Measurements from ENCODE around the gene GLYATL3. TPM values are rescaled to one million over a fixed set of nuclear protein-coding genes. Genes with fewer than 3 reads are reported as not detected.
A peak's percentile ranks its signal among the peaks of the same experiment; 100 is the strongest.

The GLYATL3 gene
- total RNA-seq, 1 experiment from 2014 or later: not detected

DNA sequence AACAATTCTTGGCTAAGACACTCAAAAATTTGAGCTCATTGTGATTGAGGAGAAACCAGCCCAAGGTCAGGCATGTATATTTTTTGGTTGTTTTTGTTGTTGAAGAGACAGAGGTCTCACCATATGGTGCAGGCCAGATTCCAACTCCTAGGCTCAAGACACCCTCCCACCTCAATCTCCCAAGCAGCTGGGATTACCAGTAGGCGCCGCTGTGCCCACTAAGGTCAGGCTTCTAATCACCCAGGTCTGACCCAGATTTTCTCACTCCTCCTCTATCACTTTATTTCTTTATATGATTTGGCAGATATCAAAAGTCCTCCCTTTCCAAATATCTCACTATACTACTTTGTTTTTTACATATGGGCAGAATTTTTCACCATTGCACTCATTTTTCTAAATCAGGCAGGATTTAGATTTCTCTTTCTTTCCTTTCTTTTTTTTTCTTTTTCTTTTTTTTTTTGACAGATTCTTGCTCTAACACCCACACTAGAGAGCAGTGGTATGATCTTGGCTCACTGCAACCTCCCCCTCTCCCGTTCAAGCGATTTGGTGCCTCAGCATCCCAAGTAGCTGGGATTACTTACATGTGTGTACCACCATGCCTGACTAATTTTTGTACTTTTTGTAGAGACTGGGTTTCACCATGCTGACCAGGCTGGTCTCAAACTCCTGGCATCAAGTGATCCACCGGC, 49.0 kb downstream of the GLYATL3 start:
- no peak for DNase-seq (ENCODE audit: low read depth)

DNA sequence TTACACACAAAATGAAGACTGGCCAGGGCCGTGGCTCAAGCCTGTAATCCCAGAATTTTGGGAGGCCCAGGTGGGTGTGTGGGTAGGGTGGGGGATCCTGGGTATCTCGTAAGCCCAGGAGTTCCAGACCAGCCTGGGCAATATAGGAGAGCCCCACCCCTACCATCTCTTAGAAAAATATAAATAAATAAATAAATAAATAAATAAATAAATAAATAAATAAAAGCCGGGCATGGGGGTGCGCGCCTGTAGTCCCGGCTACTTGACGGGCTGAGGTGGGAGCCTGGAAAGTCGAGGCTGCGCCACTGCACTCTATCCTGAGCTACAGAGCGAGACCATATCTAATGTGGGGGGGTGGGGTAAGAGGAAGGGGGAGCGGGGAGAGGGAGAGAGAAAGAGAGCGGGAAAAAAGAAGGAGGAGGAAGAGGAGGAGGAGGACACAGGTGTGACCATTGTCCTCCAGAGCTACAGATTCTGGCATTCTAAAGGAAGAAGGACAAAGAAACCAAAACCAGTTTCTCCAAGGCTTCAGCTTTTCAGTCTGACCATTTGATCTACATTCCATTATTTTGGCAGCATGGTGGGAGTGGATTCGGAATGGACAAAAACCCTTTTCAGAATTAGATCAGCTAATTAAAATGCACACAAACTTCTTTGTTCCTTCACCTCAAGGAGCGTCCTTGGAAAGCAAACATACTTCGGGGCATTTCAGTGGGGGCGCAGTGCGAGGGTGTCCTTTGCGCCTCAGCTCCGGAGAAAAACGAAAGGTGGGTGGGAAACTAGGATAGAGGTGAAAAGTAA, 50.2 kb downstream of the GLYATL3 start:
- no peak for DNase-seq (ENCODE audit: low read depth)

DNA sequence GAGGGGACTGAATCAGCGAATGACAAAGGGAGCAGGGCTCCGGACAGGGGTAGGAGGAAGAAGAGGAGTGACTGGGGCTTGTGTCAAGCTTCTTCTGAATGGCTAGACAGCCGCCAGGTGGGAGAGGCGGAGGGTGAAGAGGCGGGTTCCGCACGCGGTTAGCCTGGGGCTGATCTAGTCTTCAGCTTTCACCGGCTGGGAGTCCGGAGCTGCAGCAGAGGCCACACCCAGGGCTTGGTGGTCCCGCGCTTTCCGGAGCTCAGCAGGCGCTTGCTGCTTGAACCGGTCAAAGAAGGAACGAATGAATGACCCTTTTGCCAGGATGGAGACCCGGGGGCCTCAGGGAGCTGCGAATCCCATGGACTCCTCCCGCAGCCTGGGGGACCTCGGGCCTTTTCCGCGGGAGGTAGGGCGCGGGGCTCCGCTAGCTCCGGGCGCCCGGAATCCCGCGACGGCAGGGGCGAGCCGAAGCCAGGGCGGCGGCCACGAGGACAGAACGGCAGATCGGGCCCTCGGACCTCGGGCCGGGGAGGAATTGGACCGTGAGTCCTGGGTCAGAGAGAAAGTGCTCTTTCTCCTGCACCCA, 50.9 kb downstream of the GLYATL3 start, which contains the start of gene C6orf141:
Gene C6orf141 (plus strand): TSS at position 177 of the 586 bp plus-strand sequence. CDS start 125 bp downstream, at position 302.
- peak; percentile 20 for DNase-seq (ENCODE audit: low read depth)

DNA sequence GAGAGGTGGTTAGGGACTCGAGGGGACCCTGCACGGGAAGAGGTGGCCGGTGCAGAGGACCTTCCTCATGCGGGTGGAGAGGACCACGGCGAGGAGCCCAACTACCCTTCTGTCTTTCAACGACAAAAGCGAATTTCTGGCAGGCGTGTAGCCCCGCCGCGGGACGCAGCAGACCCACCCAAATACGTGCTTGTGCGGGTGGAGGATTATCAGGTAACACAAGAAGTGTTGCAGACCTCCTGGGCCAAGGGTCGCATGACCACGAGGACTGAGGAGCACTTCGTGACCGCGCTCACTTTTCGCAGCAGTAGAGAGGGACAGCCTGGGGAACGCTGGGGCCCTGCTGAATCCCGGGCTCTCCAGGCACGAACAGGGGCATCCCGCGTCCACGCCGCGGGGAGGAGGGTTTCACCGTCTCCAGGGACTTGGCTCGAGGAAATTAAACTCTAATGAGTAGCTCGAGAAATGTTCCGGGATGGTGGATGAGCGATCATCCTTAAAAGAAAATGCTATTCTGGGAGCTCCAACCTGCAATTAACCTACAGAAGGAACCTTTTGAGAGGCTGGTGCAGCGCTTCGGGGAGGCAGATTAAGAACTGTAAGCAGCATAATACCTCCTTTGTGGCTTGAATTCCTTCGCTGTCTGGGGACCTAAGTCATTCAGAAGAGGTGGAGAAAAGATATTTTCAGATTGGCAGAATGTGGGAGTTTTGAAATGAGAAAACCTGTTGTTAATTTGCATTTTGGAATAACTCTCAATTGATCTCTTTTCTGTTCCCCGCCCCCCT, 51.5 kb downstream of the GLYATL3 start:
- DNase-seq (ENCODE audit: low read depth): peak; percentile 16

DNA sequence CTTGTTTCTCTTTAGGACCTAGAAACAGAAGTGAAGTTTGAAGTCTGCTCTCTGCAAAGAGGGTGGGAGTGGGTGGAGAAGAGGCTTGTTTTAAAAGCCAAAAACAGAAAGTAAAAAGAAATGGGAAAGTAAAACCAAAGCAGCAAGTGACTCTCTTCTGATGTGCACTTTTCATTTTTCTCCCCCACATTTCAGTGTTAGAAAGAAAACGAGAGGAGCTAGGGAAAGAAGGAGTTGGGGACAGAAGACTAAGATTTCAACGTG, 52.1 kb downstream of the GLYATL3 start:
- no peak for DNase-seq (ENCODE audit: low read depth)

DNA sequence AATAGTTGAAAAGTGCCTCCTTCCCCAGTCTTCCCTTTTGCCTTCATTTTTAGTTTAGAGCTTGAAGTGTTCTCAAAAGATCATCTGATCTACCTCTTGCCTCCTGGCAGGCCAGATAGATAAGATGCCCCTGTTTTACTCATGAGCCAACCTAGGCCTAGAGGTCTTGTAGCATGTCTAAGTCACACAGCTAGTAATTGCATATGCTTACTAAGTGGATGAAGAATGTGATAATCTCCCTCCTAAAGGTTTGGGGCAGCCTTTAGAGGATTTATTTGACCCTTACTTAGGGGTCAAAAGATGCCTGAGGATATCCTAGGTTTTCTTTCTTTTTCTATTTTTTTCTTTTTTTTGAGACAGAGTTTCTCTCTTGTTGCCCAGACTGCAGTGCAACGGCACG, 52.9 kb downstream of the GLYATL3 start:
- no peak for DNase-seq (ENCODE audit: low read depth)

DNA sequence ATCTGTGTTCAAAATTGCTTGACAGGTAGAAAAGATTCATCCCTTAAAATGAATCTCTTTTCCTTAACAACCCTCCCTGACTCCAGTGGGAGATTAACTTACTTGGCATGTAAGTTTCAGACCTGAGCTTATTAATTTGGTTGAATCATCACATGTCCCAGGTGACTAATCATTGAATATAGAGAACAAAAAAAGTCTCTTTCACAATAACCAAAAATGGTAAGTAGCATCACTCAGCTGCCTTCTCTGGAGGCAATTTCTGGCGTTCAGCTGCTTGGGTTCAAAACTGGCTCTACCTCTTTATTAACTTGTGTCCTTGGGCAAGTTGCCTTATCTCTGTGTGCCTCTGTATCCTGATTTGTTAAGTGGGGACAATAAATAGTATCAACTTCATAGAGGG, 53.7 kb downstream of the GLYATL3 start:
- DNase-seq (ENCODE audit: low read depth): peak; percentile 63

DNA sequence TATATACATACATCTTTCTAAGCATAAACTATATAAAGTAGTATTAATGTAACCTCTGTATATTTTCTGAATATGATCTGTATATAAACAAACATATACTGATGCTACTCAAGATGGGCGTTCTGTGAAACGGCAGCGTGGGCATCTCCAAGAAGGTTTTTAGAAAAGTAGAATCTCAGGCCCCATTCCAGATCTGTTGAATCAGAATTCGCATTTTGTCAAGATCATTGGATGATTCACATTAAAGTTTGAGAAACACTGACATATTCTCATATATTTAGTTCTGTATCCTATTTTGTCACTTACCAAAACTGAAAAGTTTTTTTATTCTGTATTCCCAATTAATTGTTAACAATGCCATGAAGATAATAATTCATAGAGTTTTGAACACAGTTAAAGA, 56.2 kb downstream of the GLYATL3 start:
- DNase-seq (ENCODE audit: low read depth): no peak

DNA sequence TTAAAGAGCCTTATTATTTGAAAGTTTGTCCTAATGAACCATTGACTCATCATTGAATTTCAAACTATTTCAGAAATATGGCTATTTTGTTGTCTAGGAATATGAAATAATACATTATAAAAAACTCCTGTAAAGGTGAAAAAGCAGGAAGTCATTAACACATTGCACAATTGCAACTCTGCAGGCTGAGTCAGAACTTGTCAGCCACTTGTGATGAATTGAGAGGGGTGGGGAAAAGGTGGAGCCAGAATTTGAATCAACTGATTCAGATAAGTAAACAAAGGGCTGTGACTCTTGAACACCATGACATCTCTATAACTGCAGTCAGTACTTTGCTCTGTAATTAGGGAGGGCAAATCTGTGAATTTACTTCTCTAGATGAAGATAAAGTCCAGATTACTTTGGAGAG, 56.7 kb downstream of the GLYATL3 start:
- peak; percentile 81 for DNase-seq (ENCODE audit: low read depth)

DNA sequence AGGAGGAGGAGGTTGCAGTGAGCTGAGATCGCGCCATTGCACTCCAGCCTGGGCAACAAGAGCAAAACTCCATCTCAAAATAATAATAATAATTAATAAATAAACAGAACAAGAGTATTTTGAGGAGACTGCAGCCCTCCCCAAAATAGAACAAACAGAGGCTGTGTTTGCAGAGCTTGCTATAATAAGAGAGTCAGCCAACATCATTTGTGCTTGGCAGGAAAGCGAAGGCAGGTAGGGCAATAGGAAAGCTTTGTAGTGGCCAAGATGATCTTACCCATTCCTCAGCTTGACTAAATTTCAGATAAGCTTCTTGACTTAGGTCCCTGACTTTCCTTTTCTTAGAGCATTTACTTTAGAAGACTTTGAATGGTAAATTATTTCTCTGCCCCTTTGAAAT, 57.5 kb downstream of the GLYATL3 start:
- DNase-seq (ENCODE audit: low read depth): no peak

DNA sequence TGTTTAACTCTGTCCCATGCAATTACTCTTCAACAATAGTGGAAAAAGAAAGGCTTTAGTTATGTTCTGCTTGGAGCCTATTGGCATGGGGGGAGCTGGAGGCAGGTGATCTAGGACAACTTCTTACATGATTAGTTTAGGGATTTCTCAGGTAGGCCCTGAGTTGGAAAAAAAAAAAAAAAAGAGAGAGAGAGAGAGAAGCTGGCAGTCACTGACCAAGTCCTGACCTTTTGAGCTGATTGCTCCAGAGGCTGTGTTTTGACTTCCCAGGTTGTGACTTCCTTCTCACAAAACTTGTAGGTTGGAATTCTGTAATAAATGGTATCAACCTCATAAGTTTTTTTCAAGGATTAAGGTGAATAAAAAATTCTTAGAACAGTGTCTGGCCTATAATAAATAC, 58.5 kb downstream of the GLYATL3 start:
- DNase-seq (ENCODE audit: low read depth): no peak

DNA sequence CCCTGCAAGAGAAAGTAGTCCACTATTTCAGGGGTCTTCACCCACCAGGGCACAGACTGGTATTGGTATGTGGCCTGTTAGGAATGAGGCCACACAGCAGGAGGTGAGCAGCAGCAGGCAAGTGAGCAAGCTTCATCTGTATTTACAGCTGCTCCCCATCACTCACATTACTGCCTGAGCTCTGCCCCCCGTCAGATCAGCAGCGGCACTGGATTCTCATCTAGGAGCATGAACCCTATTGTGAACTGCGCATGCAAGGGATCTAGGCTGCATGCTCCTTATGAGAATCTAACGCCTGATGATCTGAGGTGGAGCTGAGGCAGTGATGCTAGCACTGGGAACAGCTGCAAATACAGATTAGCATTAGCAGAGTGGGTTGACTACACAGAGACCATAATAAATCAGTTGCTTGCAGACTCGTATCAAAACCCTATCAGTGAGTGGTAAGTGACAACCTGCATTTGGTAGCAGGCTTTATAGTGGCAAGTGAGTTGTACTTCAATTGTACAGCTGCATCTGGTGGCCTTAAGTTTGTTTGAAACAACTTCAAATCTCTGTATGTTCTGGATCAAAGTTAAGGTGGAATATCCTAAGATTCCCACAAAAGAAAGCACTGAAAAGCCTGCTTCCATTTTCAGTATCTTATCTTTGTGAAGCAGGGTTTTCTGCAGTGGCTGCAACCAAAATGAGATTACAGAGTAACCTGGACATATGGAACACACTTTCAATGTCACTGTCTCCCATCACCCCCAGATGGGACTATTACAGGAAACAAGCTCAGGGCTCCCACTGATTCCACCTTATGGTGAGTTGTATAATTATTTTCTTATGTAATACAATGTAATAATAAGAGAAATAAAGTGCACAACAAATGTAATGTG, 63.5 kb downstream of the GLYATL3 start:
- DNase-seq (ENCODE audit: low read depth): peak; percentile 80

DNA sequence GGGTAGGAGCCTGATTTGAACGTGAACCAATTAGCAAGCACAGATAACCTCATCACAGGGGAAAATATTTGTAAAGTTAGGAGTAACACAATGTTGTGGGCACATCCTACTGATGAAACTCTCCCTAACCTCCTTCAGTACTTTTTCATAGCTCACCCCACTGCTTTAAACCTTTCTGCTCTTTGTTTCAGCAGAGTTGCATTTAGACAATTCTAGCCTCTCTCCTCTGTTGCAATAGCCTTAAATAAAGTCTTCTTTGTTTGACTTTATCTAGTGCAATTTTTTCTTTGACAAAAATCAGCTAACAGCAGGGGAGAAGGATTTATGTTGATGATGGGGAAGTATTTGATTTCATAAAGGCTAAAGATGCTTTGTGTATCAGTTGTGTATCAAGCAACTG, 64.8 kb downstream of the GLYATL3 start:
- DNase-seq (ENCODE audit: low read depth): no peak

DNA sequence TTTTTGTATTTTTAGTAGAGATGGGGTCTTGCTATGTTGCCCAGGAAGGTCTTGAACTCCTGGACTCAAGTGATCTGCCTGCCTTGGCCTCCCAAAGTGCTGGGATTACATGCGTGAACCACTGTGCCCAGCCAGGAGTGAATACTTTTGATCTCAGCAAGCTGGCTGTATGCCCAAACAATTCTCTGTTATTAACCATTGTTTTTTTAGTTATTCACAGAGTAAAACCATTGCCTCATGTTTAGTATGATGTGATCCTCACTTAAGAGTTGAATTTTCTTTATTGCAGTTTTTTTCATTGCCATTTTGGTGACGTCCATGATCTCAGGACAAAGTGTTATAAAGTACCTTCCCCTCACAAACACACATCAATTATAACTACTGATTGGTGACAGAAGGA, 65.5 kb downstream of the GLYATL3 start:
- DNase-seq (ENCODE audit: low read depth): no peak

DNA sequence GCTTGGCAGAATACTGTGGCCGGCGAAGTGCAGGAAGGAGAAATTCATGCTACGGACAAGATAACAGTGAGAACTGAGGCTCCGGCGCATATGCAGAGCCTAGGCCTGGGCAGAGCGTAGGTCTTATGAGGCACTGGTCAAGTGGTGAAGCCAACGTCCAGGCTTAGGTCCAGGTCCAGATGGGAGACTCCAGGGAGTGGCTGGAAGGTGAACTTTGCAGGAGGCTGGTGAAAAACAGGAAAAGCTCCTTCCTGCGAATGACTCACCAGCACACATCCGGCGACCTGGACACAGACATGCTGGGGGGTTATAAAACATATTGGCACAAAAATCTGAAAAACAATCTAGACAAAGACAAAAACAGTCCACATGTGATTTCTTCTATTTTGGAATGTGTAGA, 66.1 kb downstream of the GLYATL3 start:
- DNase-seq (ENCODE audit: low read depth): no peak

DNA sequence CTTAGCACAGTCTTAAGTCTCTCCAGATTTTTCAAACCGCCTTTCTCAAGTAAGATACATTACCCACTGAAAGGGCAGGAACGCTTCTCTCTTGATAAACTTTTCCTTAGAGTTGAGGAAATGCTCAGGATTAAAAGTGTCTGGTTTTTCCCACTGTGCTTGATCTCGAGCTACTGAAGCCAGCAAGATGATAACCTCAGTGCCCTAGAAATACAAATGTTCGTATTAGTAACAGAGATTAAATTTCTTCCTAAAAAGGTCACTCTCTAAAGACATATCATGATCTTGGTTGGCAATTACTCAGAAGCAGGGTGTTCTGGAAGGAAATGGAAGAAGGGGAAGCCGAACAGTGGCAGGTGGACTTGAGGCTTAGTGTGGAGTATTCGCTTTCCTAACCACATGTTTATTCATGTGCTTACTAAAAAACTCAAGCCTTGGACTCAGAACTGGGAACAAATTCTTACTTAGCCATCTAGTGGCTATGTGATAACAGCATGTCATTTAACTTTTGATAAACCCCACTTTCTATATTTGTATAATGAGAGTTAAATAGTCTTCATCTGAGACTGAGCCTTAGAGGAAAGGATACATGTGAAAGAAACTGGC, 70.9 kb downstream of the GLYATL3 start:
- peak; percentile 81 for DNase-seq (ENCODE audit: low read depth)

DNA sequence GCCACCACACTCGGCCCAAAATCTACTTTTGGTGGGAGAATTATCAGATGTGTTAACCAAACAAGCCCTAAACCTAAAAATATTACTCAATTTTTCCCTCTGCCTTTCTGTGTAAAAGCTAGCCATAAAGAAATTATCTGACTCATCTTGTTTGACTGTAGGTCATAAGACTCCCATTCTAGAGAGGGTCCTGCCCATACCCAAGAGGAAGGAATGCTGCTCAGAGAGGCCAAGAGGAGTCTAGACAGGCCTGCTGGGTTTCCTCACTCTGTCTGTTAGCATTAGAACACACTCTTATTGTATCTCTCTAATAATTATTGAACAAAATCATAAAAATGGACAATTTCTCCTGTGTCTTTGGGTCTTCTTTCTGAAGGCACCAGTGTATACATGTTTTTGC, 76.9 kb downstream of the GLYATL3 start:
- DNase-seq (ENCODE audit: low read depth): no peak

Measured in LHCN-M2 (cell line).